AG20443 (cell line): ENCODE results near the gene GALNT10.
"Not testable (repeated sequence)": the region's sequence is repeated elsewhere in the genome, so short reads cannot be mapped to it uniquely, and the experiment has no call there.

Source experiments
- DNase-seq: peaks from one replicate; pipeline ENCODE4 v3.0.0; 2012; ENCODE audit warnings: low spot score, mixed read lengths

GALNT10 gene, protein sequence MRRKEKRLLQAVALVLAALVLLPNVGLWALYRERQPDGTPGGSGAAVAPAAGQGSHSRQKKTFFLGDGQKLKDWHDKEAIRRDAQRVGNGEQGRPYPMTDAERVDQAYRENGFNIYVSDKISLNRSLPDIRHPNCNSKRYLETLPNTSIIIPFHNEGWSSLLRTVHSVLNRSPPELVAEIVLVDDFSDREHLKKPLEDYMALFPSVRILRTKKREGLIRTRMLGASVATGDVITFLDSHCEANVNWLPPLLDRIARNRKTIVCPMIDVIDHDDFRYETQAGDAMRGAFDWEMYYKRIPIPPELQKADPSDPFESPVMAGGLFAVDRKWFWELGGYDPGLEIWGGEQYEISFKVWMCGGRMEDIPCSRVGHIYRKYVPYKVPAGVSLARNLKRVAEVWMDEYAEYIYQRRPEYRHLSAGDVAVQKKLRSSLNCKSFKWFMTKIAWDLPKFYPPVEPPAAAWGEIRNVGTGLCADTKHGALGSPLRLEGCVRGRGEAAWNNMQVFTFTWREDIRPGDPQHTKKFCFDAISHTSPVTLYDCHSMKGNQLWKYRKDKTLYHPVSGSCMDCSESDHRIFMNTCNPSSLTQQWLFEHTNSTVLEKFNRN

DNA sequence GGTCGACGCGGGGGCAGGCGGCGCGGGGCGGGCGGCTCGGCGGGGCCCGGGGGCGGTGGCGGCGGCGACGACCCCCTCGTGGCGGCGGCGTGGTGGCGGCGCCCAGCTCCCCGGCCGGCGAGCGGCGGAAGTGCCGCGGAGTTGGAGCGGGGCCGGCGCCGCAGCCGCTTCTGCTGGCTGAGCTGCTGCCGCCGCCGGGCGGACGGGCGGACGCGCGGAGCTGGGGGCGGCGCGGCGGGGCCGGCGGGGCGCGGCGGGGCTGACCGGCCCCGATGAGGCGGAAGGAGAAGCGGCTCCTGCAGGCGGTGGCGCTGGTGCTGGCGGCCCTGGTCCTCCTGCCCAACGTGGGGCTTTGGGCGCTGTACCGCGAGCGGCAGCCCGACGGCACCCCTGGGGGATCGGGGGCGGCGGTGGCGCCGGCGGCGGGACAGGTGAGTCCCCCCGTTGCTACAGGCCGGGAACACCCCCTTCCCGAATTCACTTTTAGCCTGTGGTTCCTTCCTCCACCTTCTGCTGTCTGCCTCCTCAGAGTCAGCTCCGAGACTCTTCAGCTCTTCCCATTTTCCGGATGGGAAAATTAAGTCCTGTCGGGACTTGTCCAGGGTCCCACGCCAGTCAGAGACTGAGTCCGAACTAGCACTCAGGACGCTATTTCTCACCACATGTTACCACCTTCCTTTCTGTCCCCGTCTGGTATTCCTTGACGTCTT, at the start of gene GALNT10:
Gene GALNT10, plus strand, starts transcription at position 139 of the 710 bp plus-strand sequence. Its CDS starts 134 bp downstream, at position 273.
- DNase-seq: peak; percentile 93

DNA sequence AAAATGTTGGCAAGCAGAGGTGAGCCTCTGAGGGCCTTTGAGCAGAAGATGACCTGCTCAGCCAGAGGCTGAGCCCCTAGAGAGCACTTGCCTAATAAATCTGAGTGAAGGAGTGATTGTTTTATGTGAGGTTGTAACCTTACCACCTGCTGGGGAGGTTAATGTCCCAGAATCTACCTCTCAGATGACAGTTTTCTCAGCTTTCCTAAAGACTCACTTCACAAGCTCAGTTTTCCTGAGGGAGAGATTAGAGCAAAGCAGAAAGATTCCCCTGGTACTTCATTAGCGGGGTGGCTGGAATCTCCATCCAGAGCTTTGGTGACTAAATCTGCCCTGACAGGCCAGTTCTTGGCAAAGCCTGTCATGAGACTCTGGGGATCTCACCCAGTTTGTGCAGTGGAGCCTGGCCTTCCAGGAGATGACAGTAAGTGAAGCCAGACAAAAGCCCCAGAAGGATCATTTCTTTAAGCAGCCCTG, 48.8 kb upstream of the GALNT10 start:
- no peak for DNase-seq

DNA sequence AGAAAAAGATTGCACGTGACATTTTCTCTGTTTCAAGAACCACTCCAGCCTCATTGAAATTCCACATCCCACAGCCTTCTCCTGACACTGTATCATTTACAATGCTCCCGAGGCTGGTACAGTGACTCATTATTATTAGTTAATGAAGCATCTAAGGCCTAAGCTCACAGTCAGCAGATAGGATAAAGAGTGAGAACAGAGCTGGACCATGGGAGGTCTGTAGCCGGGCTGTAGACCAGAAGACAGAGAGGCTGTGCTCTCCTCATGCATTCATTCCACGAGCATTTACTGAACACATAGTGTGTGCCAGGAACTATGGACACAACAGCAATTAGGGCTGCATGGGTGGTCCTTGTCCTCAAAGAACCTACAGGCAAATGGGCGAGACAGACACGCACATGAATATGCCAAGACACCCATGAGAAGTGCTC, 47.3 kb upstream of the GALNT10 start:
- no peak for DNase-seq

DNA sequence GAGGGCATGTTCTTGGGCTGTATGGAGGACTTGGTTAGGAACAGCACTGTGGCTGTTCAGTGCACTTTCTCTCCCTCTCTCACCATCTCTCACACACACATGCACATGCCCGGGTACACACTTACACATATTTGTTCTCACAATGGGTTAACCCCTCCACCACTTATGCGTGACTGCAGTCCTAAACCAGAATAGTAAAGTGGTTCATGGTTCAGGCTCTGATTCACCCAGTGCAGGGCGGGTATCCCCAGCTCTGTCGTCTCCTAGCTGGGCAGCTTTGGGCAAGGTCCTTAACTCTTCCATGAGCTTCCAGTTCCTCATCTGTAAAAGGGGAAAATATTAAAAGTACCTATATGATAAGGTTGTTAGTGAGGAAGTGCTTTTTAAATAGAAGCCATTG, 45.3 kb upstream of the GALNT10 start:
- no peak for DNase-seq

DNA sequence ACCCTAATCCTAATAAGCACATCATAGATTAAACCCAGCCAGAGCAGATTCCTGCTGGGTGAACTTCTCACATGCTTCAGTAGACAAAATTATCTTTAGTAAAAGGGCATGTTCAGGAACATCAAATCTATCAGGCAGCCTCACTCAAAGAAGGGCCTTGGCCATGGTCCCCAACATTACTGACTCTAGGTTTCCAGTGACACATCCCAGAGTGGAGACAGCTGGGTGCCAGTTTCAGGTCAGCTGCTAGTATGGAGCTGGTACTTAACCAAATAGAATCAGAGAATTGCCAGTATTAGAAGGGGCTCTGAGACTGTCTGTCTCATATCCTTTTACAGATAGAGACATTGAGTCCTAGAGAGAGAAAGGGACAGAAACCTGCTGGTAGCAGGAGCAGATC, 44.1 kb upstream of the GALNT10 start:
- DNase-seq: no peak

DNA sequence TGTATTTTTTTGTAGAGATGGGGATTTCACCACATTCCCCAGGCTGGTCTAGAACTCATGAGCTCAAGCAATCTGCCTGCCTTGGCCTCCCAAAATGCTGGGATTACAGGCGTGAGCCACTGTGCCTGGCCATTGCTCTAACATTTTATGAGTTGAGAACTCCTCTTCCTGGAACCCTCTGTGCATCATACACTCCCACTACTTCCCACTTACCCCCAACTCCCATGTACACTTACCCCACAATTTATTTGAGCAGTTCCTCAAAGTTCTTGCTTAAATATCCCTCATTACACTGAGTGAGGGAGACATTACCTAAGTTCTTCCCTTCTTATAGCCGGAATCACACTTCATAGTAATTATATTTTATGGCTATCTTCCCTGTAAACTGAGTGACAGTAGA, 42.9 kb upstream of the GALNT10 start:
- DNase-seq: no peak

DNA sequence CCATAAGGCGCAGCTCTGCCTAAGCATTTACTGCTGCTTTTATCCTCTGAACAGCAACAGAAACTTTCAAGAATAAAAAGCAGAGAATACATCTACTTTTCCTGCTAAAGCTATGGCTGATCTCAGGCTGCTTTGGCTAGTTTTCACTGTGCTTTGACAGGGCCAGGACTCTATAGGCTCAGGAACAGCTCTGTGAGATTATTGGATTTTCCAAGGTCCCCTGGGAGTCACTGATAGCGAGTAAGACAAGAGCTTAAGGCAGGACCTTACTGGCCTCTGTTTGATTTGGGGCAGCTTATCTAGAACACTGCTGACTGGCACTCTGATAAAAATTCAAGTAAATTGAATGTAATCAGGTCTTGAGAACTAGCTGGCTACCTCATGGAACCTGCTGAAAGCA, 40.1 kb upstream of the GALNT10 start:
- not testable (repeated sequence) for DNase-seq

DNA sequence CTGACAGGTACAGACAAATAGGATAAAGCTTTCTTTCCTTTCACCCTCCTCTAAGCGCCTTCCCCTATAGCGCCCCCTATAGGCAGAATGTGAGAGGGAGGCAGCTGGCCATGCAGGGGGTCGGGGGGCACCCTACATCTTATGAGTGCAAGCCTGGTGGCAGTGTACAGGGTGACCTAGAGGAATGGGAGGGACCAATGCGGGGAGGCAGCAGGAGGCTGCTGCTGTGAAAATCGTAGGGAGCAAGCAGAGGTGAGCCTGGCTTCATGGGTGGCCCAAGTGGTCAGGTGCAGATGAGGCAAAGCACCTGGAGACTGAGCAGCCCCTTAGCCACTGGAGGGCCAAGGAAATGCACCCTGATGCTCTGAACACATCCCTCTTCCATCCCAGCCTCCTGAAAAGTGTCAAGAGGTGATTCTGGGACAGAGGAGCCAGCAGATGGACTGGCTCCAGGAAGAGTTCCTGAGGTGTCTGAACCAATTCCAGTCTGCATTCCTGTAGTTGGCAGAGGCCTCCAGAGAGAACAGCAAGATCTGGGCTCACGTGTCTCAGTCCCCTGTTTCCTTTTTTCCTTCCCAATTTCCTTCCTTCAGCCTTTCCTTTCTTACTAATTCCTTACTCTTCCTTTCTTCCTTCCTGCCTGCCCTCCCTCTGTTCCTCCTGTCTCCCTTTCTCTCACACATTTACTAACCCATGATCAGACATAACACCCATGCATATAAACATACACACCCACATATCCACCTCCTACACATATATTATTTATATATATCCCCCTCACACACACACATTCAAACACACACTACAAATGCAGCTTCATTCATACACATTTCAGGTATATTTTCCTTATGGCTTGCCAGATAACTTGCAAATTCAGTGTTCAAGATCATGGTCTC, 32.8 kb upstream of the GALNT10 start:
- no peak for DNase-seq

DNA sequence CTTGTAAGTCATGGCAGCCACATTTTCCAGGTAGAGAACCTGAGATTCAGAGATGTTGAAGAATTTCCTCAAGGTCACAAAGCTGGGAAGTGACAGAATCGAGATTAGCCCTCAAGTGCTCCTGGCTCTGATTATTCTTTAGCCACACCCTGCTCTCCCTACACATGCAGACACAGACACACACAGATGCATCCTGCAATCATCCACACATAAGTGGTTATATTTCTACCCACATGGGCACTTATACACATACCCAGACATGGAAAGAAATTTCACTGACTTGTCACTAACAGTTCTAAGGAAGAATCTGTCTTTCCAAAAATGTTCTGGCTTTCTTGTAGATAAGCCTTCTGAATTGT, 32.2 kb upstream of the GALNT10 start:
- no peak for DNase-seq

DNA sequence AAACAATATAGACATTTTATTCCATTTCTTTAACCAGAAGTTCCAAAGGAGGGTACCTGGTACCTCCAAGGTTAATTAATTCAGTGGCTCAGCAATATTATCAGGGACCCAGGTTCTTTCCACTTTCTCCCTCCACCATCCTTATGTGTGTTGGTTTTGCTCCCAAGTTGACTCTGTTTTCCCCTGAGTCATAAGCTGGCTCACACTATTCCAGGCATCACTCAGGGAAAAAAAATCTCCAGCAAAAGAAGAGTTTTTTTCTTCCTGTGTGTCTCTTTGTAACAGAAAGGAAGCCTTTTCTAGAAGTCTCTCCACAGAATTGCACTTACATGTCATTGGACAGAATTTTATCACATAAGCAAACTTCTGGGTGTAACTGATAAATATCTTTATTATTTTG, 31.2 kb upstream of the GALNT10 start:
- DNase-seq: peak; percentile 40

DNA sequence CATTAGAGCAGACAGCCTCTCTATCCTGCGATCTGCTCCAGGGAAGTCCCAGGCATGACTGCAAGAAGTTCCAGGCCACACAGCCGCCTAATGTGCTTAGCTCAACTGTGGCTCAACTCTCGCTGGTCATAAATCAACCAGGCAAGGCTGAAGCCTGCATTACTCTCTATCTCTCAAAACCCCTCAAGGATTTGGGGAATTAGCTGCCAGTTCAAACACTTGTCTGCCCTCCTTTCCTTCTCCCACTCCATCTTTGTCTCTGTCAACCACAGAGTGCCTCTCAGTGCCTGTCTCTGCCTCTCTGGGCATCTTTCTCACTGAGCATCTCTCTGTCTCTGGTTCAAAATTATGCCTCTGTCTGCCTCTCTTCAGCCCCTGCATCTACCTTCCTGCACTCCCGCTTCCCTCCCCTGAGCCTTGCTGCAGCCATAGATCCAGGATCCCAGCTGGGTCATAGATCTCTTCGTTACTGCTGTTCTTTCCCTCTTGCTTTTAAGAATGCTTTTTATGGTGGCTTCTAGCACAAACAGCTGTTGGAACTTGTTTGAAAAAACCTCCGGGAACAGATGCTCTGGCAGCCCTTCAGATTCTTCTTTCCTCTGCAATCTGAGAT, 27.9 kb upstream of the GALNT10 start:
- no peak for DNase-seq

DNA sequence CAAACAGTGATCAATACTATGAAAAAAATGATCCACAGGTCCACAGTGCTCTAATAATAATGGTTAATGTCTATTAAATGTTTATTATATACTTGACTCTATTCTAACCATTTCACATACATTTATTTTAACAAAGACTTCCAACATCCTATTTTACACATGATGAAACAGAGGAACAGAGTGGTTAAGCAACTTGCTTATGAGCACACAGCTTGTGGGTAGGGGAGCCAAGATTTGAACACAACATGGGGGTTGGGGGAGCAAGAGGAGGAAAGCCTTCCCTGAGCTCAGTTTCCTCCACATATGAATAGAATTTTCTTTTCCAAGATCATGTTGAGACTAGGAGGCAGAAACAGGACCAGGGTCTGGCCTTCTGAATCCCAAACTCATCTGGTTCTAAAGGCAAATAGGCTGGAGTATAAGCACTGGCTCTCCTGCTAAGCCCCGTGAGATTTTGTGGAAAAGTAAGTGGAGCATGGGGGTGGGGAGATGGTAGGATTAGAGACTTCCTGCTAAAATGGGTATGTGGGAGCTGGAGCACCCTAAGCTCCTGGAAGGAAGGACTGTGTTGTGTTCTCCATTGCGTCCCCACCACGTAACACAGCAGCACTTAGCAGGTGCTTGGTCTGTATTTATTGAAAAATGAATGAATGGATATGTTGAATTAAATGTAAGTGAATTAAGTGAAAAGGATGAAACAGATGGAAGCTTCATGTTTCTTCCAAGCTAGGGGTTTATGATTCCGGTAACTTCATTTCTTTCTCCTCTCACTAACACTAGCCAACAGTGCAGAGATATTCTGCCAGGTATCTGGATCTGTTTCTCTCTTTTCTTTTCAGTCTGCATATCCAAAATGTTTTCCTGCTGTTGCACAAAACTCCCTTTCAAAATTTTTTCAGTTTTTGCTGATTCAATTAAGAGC, 26.9 kb upstream of the GALNT10 start:
- no peak for DNase-seq

DNA sequence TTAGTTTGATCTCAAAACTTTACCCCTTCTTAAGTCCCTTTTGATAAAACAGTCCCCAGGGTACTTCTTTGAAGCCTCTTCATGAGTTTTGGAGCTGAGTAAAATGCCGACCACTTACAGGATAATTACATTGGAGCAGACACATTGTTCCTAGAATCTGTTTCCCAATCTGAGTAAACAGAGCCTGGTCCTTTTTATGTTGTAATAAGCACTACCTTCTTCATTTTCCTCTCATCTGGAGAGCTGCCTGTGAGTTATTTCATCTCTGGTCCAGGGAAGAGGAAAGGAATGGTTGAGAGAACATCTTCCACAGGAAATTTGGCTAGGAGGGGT, 26.3 kb upstream of the GALNT10 start:
- DNase-seq: no peak

DNA sequence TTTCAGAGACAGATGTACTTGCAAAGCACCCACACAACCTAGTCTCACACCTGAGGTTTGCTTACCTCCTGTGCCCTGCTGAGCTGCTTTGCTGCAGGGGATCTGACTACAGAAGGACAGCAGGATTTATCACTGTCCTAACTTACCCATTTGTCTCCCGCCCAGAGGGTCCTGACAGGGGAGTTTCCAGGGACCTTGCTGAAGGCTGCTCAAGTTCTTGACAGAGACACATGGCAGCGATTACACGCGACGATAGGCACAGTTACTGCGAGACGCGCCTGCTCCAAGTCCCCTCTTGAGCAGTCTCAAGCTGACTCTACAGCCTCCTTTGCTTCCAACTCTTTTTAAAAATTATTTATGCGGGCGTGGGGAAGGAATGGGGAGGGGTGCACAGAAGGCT, 24.6 kb upstream of the GALNT10 start:
- DNase-seq: no peak

DNA sequence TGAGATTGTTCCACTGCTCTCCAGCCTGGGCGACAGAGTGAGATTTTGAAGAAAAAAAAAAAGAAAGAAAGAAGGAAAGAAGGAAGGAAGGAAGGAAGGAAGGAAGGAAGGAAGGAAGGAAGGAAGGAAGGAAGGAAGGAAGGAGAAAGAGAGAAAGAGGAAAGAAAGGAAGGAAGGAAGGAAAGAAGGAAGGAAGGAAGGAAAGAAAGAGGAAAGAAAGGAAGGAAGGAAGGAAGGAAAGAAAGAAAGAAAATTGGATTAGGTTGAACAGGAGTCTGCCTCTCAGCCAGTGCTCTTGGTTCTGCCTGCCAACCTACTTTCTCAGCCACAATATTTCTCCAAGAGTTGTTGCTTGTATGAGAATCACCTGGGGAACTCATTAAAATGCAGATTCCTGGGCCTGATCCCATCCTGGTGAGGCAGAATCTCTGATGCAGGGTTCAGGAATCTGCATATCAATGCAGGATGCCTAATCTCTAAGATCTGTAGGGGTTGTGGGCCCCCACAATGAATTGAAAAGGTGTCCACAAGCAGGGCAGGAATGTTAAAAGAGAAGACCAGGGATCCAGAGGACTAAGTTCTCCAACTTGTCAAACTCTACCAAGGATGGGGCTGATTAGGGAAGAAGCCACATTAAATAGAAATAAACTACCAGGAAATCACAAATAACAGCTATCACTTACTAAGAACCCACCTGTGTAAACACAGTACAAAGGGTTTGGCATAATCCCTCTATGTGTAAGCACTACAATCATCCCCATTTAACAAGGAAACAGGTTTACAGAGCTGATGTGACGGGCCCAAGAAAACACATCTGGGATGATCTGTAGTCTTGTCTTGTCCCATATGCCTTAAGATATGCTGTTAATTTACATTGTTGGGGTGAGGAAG, 23.4 kb upstream of the GALNT10 start:
- DNase-seq: no peak

DNA sequence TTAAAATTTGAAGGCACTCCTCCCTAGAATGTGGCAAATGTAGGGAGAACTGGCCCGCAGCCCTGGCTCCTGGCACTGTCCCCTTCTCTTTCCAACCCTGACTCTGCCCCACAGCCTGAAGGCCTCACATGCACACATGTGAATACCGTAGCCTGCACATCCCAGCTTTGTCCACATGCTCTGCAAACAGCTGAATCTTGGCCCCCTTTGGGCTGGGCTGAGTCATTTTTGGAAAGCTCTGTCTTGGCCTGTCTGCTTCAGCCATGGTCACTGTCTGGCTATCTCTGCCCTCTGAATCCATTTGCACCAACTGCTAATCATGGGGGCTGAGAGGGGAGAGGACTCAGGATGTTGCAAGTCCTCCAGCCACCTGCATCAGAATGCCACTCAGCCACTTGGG, 22.1 kb upstream of the GALNT10 start:
- DNase-seq: peak; percentile 78

DNA sequence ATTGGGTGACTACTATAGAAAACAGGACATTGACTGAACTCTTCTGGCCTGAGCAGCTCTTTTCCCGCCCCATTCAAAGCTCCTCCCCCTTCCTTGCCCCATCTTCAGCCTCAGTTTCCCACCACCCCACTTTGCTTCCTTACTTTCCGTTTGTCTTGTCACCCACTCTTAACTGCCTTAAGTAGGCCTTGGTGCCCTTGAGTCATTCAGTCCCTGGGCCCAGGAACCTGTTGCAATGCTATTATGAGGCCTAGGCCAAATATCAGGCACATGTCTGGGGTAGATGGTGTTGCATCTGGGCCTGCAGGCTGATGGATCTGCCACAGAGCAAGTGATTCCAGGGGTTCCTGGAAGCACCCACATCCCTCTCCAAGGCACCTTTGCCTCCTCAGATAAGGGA, 17.7 kb upstream of the GALNT10 start:
- DNase-seq: no peak

DNA sequence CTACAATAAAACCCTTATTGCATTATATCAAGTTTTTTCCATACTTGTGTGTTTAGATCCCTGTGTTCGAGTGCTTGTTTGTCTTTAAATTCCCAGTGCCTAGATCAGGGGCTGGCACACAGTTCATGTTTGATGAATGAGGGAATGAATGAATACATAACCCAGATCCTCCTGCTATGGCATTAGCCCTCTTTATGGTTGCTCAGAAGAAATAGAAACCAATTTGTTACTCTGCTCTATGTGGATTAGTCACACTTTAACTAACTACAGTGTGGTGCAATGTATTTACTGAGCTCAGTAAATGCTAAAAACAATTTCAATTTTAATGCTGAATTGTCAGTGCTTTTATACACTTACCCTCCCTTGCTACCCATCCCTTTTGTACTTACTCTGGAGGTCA, 16.4 kb upstream of the GALNT10 start:
- DNase-seq: no peak

DNA sequence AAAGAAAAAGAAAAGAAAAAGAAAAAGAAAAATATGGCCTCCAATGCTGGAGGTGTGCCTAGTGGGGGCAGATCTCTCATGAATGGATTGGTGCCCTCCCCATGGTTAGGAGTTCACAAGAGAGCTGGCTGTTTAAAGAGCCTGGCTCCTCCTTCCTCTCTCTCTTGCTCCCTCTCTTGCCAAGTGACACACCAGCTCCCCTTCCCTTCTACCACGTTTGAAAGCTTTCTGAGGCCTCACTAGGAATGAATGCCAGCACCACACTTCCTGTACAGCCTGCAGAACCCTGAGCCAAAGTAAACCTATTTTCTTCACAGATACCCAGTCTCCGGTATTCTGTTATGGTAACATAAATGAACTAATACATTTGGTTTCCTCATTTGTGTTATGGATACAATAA, 14.4 kb upstream of the GALNT10 start:
- no peak for DNase-seq

DNA sequence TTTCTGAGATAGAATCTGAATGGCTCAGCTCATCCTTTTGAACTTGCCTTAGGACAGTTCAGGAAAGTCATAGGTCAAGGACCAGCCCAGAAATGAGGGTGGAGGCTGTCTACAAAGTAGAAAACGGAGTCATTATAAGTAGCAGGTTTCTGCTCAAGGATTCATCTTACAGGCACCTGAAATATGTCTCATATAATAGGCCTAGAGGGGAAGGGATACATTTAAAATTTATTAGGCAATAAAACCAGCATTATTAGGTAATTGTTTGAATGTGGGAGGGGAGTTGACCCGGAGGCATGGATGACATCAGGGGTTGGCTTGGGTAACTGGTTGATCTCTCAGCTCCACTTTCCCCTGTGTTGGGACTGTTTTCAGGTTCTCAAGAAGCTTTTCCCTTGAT, 11.9 kb upstream of the GALNT10 start:
- DNase-seq: no peak
